Measurements from ENCODE around the gene MIEN1.
"Not testable (repeated sequence)": the region's sequence is repeated elsewhere in the genome, so short reads cannot be mapped to it uniquely, and the experiment has no call there.

MIEN1 gene

GRCh38 chr17:39730095-39730921, at the start of gene MIEN1:
MIEN1 (minus strand) TSS chr17:39730532; CDS start chr17:39730495, 37 bp downstream.
- peak; percentile 92 to 95 for DNase-seq

GRCh38 chr17:39777534-39778365, 47.4 kb upstream of the MIEN1 start:
- DNase-seq = no peak

- DNase-seq = no peak
These were observed 45.9 kb upstream of the MIEN1 start for GRCh38 chr17:39776252-39776651.

- DNase-seq = no peak
These were observed 44.7 kb upstream of the MIEN1 start for GRCh38 chr17:39775031-39775430.

GRCh38 chr17:39774047-39774446, 43.7 kb upstream of the MIEN1 start:
- no peak for DNase-seq

- DNase-seq = no peak
These were observed 42.9 kb upstream of the MIEN1 start for GRCh38 chr17:39772987-39773934.

- DNase-seq = no peak
These were observed 42.1 kb upstream of the MIEN1 start for GRCh38 chr17:39772415-39772814.

- peak; percentile 67 to 68 for DNase-seq
These were observed 39.7 kb upstream of the MIEN1 start for GRCh38 chr17:39769974-39770587.

- DNase-seq = no peak
These were observed 36.8 kb upstream of the MIEN1 start for GRCh38 chr17:39767147-39767546.

GRCh38 chr17:39765766-39766165, 35.4 kb upstream of the MIEN1 start:
- DNase-seq = no peak

GRCh38 chr17:39765175-39765574, 34.8 kb upstream of the MIEN1 start:
- DNase-seq = no peak

GRCh38 chr17:39764171-39764570, 33.8 kb upstream of the MIEN1 start:
- DNase-seq = not testable (repeated sequence)

- no peak for DNase-seq
These were observed 32.9 kb upstream of the MIEN1 start for GRCh38 chr17:39763051-39763820.

- DNase-seq = no peak
These were observed 31.6 kb upstream of the MIEN1 start for GRCh38 chr17:39761861-39762496.

GRCh38 chr17:39759204-39759603, 28.9 kb upstream of the MIEN1 start:
- no peak for DNase-seq

GRCh38 chr17:39757931-39758873, 27.9 kb upstream of the MIEN1 start:
- peak; percentile 55 to 56 for DNase-seq

GRCh38 chr17:39757176-39757662, 26.9 kb upstream of the MIEN1 start:
- DNase-seq = no peak

GRCh38 chr17:39756380-39757079, 26.2 kb upstream of the MIEN1 start:
- DNase-seq = peak in 1 of 2 donors; percentile 23
